Left lung (tissue), 10 donors: ENCODE measurements around the gene GDI1. TPM values are rescaled to one million over a fixed set of nuclear protein-coding genes. Genes with fewer than 3 reads are reported as not detected.

Experiments used
- ATAC-seq: fragments of 200-7000 bp; cut with Tn5 transposase; one replicate; pipeline ENCODE4 v1.9.1; 2020; ENCODE audit warnings: moderate library complexity
- DNase-seq, 4 donors: peaks; one replicate each; pipeline ENCODE4 v3.0.0-alpha.2; 2013 to 2020
- H3K27ac ChIP-seq, 2 donors: fragments of 200-600 bp; sonication (generic) in 1 of 2; one replicate each; pipeline versions ENCODE4 v1.5.0 to v1.8.0; 2020 to 2021
- H3K27me3 ChIP-seq, 2 donors: fragments of 200-600 bp; sonication (generic) in 1 of 2; one replicate each; pipeline versions ENCODE4 v1.5.0 to v1.8.0; 2020 to 2021
- H3K36me3 ChIP-seq, 2 donors: fragments of 200-600 bp; sonication (generic) in 1 of 2; one replicate each; pipeline versions ENCODE4 v1.5.0 to v1.8.0; 2020 to 2021
- H3K4me1 ChIP-seq, 2 donors: fragments of 200-600 bp; one replicate each; pipeline ENCODE4 v1.8.0; 2021
- H3K4me3 ChIP-seq, 2 donors: fragments of 200-600 bp; sonication (generic) in 1 of 2; one replicate each; pipeline versions ENCODE4 v1.5.0 to v1.8.0; 2020 to 2021; ENCODE audit warnings: mild to moderate bottlenecking in 1 of 2
- H3K9me3 ChIP-seq, 2 donors: fragments of 200-600 bp; sonication (generic) in 1 of 2; one replicate each; pipeline versions ENCODE4 v1.5.0 to v1.8.0; 2020 to 2021
- CTCF ChIP-seq, 2 donors: fragments of 200-600 bp; sonication (generic) in 1 of 2; IDR thresholded peaks; one replicate each; pipeline versions ENCODE4 v1.5.0 to v1.8.0; 2021; ENCODE audit warnings: antibody characterized with exemption in 2 of 2
- intact Hi-C, 2 donors: fragments of 100-400 bp; cut with DNase I; formaldehyde crosslinking; loops; one replicate each; pipeline versions ENCODE4 v1.11.2 to v1.14.2; 2022
- polyA plus RNA-seq, 6 donors: library from polyadenylated mRNA; unstranded; fragments of 120-200 nt; gene quantifications; one replicate each; pipeline ENCODE4 v1.2.1, GENCODE V29; 2013; ENCODE audit not compliant: insufficient read length in 6 of 6
- total RNA-seq, 2 donors: library from RNA; stranded (reverse); fragmentation: NEBNext Ultra II Directional; extraction: Animal tissue kit (Norgen Biotek cat#: 25700); gene quantifications; one replicate each; pipeline ENCODE4 v1.2.1, GENCODE V29; 2021
- donor health status: DM: no; HTN: yes; CAD: no.
- donor health status: DM: no; HTN: no; CAD: no.

The GDI1 gene
- total and polyA plus RNA-seq, 8 donors, result 107 to 163 (median 128) TPM

DNA sequence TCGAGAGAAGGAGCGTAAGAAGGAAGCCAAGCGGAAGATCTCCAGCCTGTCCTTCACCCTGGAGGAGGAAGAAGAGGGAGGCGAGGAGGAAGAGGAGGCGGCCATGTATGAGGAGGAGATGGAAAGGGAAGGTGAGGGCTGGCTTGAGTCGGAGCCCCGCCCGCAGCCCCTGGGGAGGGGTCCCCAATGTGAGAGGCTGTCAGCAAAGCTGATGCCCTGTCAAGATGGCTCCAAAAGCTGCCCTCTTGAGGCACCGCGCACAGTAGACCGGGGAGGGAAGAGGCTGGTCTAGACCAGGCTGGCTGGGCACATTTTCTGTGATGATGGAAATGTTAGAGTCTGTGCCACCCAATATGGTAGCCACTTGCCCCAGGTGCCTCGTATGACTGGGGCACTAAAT, 9.5 kb downstream of the GDI1 start:
- Histone ChIP-seq H3K4me3 (no peak overlapping the region), H3K36me3 (peaks cover 0 to 60% of the 10 kb centered on the region in 2 donors), H3K27ac (no peak overlapping the region), H3K27me3 (no peaks in the 10 kb centered on the region), H3K9me3 (no peaks in the 10 kb centered on the region), H3K4me1 (peaks cover 0 to 13% of the 10 kb centered on the region in 2 donors)
- TF ChIP-seq CTCF (IDR thresholded peaks at IDR 0.05), result no peak
- intact Hi-C loops, result no loop called here
- DNase-seq (no peak), ATAC-seq (no peak)

DNA sequence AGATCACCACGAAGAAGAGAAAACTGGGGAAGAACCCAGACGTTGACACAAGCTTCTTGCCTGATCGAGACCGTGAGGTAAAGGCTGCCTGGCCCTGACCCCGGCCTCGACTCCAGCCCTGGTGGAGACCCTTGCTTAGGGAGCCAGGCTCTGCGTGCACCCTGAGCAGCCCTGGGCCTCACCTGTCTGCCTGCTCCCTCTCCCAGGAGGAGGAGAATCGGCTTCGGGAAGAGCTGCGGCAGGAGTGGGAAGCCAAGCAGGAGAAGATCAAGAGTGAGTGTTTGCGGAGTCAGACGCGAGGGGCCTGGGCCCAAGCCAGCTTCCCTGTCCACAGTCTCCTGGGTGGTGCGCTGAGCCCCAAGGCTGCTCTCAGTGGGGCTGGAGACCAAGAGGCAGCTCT, 11.5 kb downstream of the GDI1 start:
- no peak for TF ChIP-seq CTCF (IDR thresholded peaks at IDR 0.05)
- no peak for DNase-seq
- ATAC-seq, result no peak
- intact Hi-C loops, result no loop called here
- Histone ChIP-seq H3K27ac (no peak overlapping the region), H3K36me3 (peaks cover 0 to 53% of the 10 kb centered on the region in 2 donors), H3K4me3 (no peak overlapping the region), H3K9me3 (no peaks in the 10 kb centered on the region), H3K27me3 (no peaks in the 10 kb centered on the region), H3K4me1 (peaks cover 0 to 13% of the 10 kb centered on the region in 2 donors)

GRCh38 chrX:154449618-154450017, 12.7 kb downstream of the GDI1 start:
- no peaks in the 10 kb centered on the region for H3K9me3 ChIP-seq
- intact Hi-C loops, result no loop called here
- H3K4me1 ChIP-seq, result peaks cover 0 to 11% of the 10 kb centered on the region in 2 donors
- no peaks in the 10 kb centered on the region for H3K27me3 ChIP-seq
- H3K27ac ChIP-seq, result no peak overlapping the region
- no peak for TF ChIP-seq CTCF (IDR thresholded peaks at IDR 0.05)
- H3K36me3 ChIP-seq, result peaks cover 0 to 53% of the 10 kb centered on the region in 2 donors
- ATAC-seq (no peak), DNase-seq (no peak)
- H3K4me3 ChIP-seq, result no peak overlapping the region

DNA sequence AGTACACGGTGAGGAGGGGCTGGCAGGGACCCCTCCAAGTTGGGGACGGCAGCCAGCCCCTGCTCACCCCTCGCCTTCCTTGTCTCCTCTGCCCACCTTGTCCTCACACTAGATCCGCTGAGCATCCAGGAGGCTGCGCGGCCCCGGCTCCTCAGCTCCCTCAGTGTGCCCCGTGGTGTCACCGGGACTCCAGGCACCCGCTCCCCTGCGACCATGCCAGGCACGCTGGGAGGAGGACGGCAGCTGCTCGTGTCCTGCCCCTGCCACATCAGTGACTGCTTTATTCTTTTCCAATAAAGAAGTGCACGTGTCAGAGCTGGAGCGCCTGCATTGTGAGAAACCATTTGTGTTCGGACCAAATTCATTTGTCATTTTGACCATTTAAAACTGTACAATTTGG, 13.4 kb downstream of the GDI1 start:
- ATAC-seq, result no peak
- TF ChIP-seq CTCF (IDR thresholded peaks at IDR 0.05), result no peak
- Histone ChIP-seq H3K27ac (no peak overlapping the region), H3K9me3 (no peaks in the 10 kb centered on the region), H3K36me3 (peaks cover 0 to 53% of the 10 kb centered on the region in 2 donors), H3K4me1 (peaks cover 0 to 4% of the 10 kb centered on the region in 2 donors), H3K4me3 (no peak overlapping the region), H3K27me3 (no peaks in the 10 kb centered on the region)
- no peak for DNase-seq
- intact Hi-C loops, result no loop called here

- no peak overlapping the region for H3K4me3 ChIP-seq
- no peak for TF ChIP-seq CTCF (IDR thresholded peaks at IDR 0.05)
- ATAC-seq, result no peak
- no peaks in the 10 kb centered on the region for H3K9me3 ChIP-seq
- H3K36me3 ChIP-seq, result peaks cover 0 to 42% of the 10 kb centered on the region in 2 donors
- intact Hi-C loops, result no loop called here
- no peaks in the 10 kb centered on the region for H3K27me3 ChIP-seq
- no peak overlapping the region for H3K27ac ChIP-seq
- DNase-seq, result no peak
- H3K4me1 ChIP-seq, result no peaks in the 10 kb centered on the region
Observed at GRCh38 chrX:154452823-154453222, 15.9 kb downstream of the GDI1 start.
